Keratinocyte (primary cell): ENCODE data around the gene ADCY10. TPM values are rescaled to one million over a fixed set of nuclear protein-coding genes. Genes with fewer than 3 reads are reported as not detected.

Source experiments
- DNase-seq: peaks from one replicate; pipeline ENCODE4 v3.0.0-alpha.2; 2011; ENCODE audit warnings: low read depth, missing footprints, low spot score
- FAIRE-seq: peaks from 2 replicates; lab custom pipeline; 2011; peaks lifted over from hg19 to GRCh38; lab: Jason Lieb, UNC
- H2AFZ ChIP-seq: 2 replicates; pipeline ENCODE4 v1.6.0; 2012; ENCODE audit warnings: low read length, control low read depth, inconsistent platforms; ENCODE audit not compliant: control insufficient read depth
- H3K27ac ChIP-seq: 2 replicates; pipeline ENCODE4 v1.5.1; 2011; ENCODE audit warnings: low read length; ENCODE audit not compliant: control insufficient read depth, insufficient read depth
- H3K27me3 ChIP-seq: 3 replicates; pipeline ENCODE4 v1.6.0; 2011; ENCODE audit warnings: low read length; ENCODE audit not compliant: control insufficient read depth, insufficient read depth; ENCODE audit errors: extremely low read depth
- H3K36me3 ChIP-seq, 2 experiments: 2 replicates in 1 of 2; 3 replicates in 1 of 2; pipeline ENCODE4 v1.5.1; 2011; ENCODE audit warnings: low read length in 2 of 2, mild to moderate bottlenecking in 1 of 2; ENCODE audit not compliant: control insufficient read depth in 2 of 2, insufficient read depth in 2 of 2; ENCODE audit errors: extremely low read depth in 1 of 2
- H3K4me1 ChIP-seq: 3 replicates; pipeline ENCODE4 v1.5.1; 2011; ENCODE audit warnings: low read length; ENCODE audit not compliant: control insufficient read depth, insufficient read depth; ENCODE audit errors: extremely low read depth
- H3K4me2 ChIP-seq: 3 replicates; pipeline ENCODE4 v1.6.0; 2011; ENCODE audit warnings: low read depth, low read length; ENCODE audit not compliant: control insufficient read depth, insufficient read depth; ENCODE audit errors: extremely low read depth
- H3K4me3 ChIP-seq, 3 experiments: fragments of 200-600 bp in 1 of 3; sonication (generic) in 1 of 3; 2 replicates in 2 of 3; 3 replicates in 1 of 3; pipeline ENCODE4 v1.5.1; 2011 to 2016; ENCODE audit warnings: low read length in 3 of 3, mild to moderate bottlenecking in 3 of 3, control low read depth in 2 of 3, inconsistent platforms in 1 of 3, low read depth in 1 of 3, mixed read lengths in 1 of 3, mixed run types in 1 of 3, moderate library complexity in 1 of 3; ENCODE audit not compliant: control insufficient read depth in 2 of 3, insufficient read depth in 2 of 3; ENCODE audit errors: extremely low read depth in 1 of 3
- H3K79me2 ChIP-seq: 2 replicates; pipeline ENCODE4 v1.6.0; 2012; ENCODE audit warnings: low read length; ENCODE audit not compliant: control insufficient read depth, insufficient read depth
- H3K9ac ChIP-seq: 3 replicates; pipeline ENCODE4 v1.6.0; 2011; ENCODE audit warnings: low read length; ENCODE audit not compliant: control insufficient read depth, insufficient read depth; ENCODE audit errors: extremely low read depth
- H3K9me1 ChIP-seq: 3 replicates; pipeline ENCODE4 v1.6.0; 2011; ENCODE audit warnings: low read length; ENCODE audit not compliant: control insufficient read depth, insufficient read depth; ENCODE audit errors: extremely low read depth
- H3K9me3 ChIP-seq: 2 replicates; pipeline ENCODE4 v1.5.1; 2012; ENCODE audit warnings: low read depth, low read length; ENCODE audit not compliant: control insufficient read depth
- H4K20me1 ChIP-seq: 3 replicates; pipeline ENCODE4 v1.6.0; 2011; ENCODE audit warnings: low read length; ENCODE audit not compliant: control insufficient read depth, insufficient read depth; ENCODE audit errors: extremely low read depth
- EZH2 ChIP-seq: IDR thresholded peaks from one replicate; pipeline ENCODE4 v1.6.1; 2012; ENCODE audit warnings: inconsistent platforms, mild to moderate bottlenecking, low read length, moderate library complexity
- dilution Hi-C: fragments of 300-500 bp; cut with MboI; formaldehyde crosslinking; loops from one replicate; pipeline ENCODE4 v1.7.0; 2020; ENCODE audit warnings: low sequenced_read_pairs; ENCODE audit not compliant: extremely low pct_ligation_motif_present
- polyA plus RNA-seq, 5 experiments: library from polyadenylated mRNA; depleted of rRNA in 3 of 5; stranded (reverse) in 3 of 5; stranded (forward) in 1 of 5; unstranded in 1 of 5; fragments of >200 nt; gene quantifications; 1 replicate in 1 of 5; 2 replicates in 3 of 5; 3 replicates in 1 of 5; pipeline versions ENCODE4 v1.2.1 to v1.2.3, GENCODE V29; 2011 to 2012; ENCODE audit warnings: missing spikeins in 2 of 5, low read depth in 1 of 5, low replicate concordance in 1 of 5
- TF ChIP-seq, protein P1 (sequence below), 3 experiments: IDR thresholded peaks in 1 of 3; conservative IDR thresholded peaks in 1 of 3; optimal IDR thresholded peaks in 1 of 3; 2 replicates in 2 of 3; 3 replicates in 1 of 3; pipeline versions ENCODE3 to v1.5.1; 2011; ENCODE audit warnings: low read length in 3 of 3, mild to moderate bottlenecking in 3 of 3, moderate library complexity in 2 of 3, control low read depth in 1 of 3, inconsistent platforms in 1 of 3; ENCODE audit not compliant: insufficient read depth in 2 of 3; ENCODE audit errors: extremely low read depth in 1 of 3

Gene ADCY10
- polyA plus RNA-seq, 1 donor (not counting 4 experiments of a cell fraction or from before 2014, with no cell fraction given): 0.04 TPM

DNA sequence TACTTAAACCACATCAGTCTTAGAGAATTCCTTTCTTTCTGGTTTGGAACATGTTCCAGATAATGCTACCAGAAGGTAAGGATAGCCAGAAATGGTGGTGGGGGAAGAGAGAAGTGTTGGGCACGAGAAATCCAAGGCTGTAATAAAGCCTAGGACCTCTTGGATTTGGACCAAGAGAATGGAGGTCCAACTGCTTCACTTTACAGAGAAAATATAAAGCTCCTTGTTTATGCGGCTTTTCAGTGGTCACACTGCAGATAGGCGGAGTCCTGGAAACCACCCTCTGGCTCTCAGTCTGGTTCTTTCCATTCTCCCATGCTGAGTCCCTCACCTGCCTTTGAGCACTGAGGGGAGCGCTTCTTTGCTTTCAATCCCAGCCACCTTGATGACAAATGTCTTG, 87.8 kb downstream of the ADCY10 start:
- FAIRE-seq: no peak
- H2AFZ ChIP-seq: no peak overlapping the region
- TF ChIP-seq, protein P1, sequence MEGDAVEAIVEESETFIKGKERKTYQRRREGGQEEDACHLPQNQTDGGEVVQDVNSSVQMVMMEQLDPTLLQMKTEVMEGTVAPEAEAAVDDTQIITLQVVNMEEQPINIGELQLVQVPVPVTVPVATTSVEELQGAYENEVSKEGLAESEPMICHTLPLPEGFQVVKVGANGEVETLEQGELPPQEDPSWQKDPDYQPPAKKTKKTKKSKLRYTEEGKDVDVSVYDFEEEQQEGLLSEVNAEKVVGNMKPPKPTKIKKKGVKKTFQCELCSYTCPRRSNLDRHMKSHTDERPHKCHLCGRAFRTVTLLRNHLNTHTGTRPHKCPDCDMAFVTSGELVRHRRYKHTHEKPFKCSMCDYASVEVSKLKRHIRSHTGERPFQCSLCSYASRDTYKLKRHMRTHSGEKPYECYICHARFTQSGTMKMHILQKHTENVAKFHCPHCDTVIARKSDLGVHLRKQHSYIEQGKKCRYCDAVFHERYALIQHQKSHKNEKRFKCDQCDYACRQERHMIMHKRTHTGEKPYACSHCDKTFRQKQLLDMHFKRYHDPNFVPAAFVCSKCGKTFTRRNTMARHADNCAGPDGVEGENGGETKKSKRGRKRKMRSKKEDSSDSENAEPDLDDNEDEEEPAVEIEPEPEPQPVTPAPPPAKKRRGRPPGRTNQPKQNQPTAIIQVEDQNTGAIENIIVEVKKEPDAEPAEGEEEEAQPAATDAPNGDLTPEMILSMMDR (optimal IDR thresholded peaks at IDR 0.05 in 1 of 3, IDR thresholded peaks at IDR 0.05 in 1 of 3, conservative IDR thresholded peaks at IDR 0.05 in 1 of 3; ENCODE audit: extremely low read depth in 1 of 3, insufficient read depth in 2 of 3, low read length in 3 of 3): no peak
- H3K9ac ChIP-seq: no peak overlapping the region
- H3K27ac ChIP-seq: no peak overlapping the region
- no peaks in the 10 kb centered on the region for H3K36me3 ChIP-seq
- dilution Hi-C loops: no loop called here
- H3K4me3 ChIP-seq: no peak overlapping the region
- peaks cover 3% of the 10 kb centered on the region for H3K4me1 ChIP-seq
- H3K79me2 ChIP-seq: no peaks in the 10 kb centered on the region
- no peak overlapping the region for H3K4me2 ChIP-seq
- H4K20me1 ChIP-seq: no peaks in the 10 kb centered on the region
- H3K9me3 ChIP-seq: no peaks in the 10 kb centered on the region
- H3K27me3 ChIP-seq: no peaks in the 10 kb centered on the region
- no peaks in the 10 kb centered on the region for H3K9me1 ChIP-seq
- DNase-seq: no peak

DNA sequence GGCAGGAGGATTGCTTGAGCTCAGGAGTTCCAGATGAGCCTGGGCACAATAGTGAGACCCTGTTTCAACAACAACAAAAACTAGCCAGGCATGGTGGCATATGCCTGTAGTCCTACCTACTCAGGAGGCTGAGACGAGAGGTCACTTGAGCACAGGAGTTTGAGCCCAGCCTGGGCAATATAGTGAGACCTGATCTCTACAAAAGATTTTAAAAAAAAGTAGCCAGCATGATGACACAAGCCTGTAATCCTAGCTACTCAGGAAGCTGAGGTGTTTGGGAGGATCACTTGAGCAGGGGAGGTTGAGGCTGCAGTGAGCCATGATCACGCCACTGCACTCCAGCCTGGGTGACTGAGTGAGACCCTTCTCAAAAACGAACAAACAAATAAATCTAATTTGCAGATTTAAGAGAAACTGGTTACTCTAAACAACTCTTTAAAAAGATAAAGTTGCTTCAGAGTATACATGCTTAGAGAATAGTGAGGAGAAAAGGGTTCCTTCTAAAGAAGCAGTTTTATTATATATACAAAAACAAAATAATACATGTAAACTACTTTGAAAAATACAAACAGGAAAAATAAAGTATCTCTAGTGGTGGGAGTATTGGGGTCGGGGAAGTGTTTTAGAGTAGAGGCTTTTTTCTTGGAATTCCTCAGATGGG, 88.4 kb downstream of the ADCY10 start:
- H3K4me1 ChIP-seq: peaks cover 9% of the 10 kb centered on the region
- no peak overlapping the region for H3K27ac ChIP-seq
- H3K9me3 ChIP-seq: no peaks in the 10 kb centered on the region
- H3K36me3 ChIP-seq: no peaks in the 10 kb centered on the region
- H3K9ac ChIP-seq: no peak overlapping the region
- H3K9me1 ChIP-seq: no peaks in the 10 kb centered on the region
- no peaks in the 10 kb centered on the region for H3K79me2 ChIP-seq
- dilution Hi-C loops: no loop called here
- TF ChIP-seq, protein P1 (optimal IDR thresholded peaks at IDR 0.05 in 1 of 3, IDR thresholded peaks at IDR 0.05 in 1 of 3, conservative IDR thresholded peaks at IDR 0.05 in 1 of 3; ENCODE audit: extremely low read depth in 1 of 3, insufficient read depth in 2 of 3, low read length in 3 of 3): no peak
- TF ChIP-seq EZH2: no peak
- H3K4me2 ChIP-seq: no peak overlapping the region
- FAIRE-seq (no peak), DNase-seq (no peak)
- H3K4me3 ChIP-seq: no peak overlapping the region
- no peaks in the 10 kb centered on the region for H4K20me1 ChIP-seq
- no peak overlapping the region for H2AFZ ChIP-seq
- no peaks in the 10 kb centered on the region for H3K27me3 ChIP-seq
